Brain microvascular endothelial cell (primary cell): ENCODE results near the gene LRP4.

ENCODE experiments used
- DNase-seq: peaks from one replicate; pipeline ENCODE4 v3.0.0-alpha.2; 2020
- H3K27ac ChIP-seq: fragments of 250-450 bp; sonication (Bioruptor Pico); 2 replicates; pipeline ENCODE4 v1.5.1; 2020; ENCODE audit warnings: mild to moderate bottlenecking, moderate library complexity
- H3K27me3 ChIP-seq: fragments of 250-450 bp; sonication (Bioruptor Pico); replicated peaks from 2 replicates; pipeline ENCODE4 v1.5.1; 2020; ENCODE audit warnings: mild to moderate bottlenecking
- H3K36me3 ChIP-seq: fragments of 250-450 bp; sonication (Bioruptor Pico); replicated peaks from 2 replicates; pipeline ENCODE4 v1.5.1; 2020; ENCODE audit warnings: mild to moderate bottlenecking
- H3K4me3 ChIP-seq: 2 replicates; pipeline ENCODE4 v1.5.1; 2011; ENCODE audit warnings: low read depth, mild to moderate bottlenecking, control low read depth, low read length, moderate library complexity
- in situ Hi-C: cut with HindIII; loops from 2 replicates; pipeline ENCODE4 v1.10.0; 2017; ENCODE audit warnings: low sequenced_read_pairs, low pct_ligation_motif_present
- TF ChIP-seq, protein P1 (sequence below): IDR thresholded peaks from 2 replicates; pipeline ENCODE4 v1.5.1; 2011; ENCODE audit warnings: low read depth, mild to moderate bottlenecking, moderate library complexity, low read length, control low read depth, inconsistent platforms; ENCODE audit errors: missing control alignments

LRP4 gene

GRCh38 chr11:46958777-46959176 is 40.4 kb upstream of the LRP4 start:
- in situ Hi-C loops, result no loop called here
- TF ChIP-seq, protein P1, sequence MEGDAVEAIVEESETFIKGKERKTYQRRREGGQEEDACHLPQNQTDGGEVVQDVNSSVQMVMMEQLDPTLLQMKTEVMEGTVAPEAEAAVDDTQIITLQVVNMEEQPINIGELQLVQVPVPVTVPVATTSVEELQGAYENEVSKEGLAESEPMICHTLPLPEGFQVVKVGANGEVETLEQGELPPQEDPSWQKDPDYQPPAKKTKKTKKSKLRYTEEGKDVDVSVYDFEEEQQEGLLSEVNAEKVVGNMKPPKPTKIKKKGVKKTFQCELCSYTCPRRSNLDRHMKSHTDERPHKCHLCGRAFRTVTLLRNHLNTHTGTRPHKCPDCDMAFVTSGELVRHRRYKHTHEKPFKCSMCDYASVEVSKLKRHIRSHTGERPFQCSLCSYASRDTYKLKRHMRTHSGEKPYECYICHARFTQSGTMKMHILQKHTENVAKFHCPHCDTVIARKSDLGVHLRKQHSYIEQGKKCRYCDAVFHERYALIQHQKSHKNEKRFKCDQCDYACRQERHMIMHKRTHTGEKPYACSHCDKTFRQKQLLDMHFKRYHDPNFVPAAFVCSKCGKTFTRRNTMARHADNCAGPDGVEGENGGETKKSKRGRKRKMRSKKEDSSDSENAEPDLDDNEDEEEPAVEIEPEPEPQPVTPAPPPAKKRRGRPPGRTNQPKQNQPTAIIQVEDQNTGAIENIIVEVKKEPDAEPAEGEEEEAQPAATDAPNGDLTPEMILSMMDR, result no peak
- H3K27me3 ChIP-seq, result no peaks in the 10 kb centered on the region
- H3K36me3 ChIP-seq, result peaks cover 3% of the 10 kb centered on the region
- H3K27ac ChIP-seq, result no peak overlapping the region
- H3K4me3 ChIP-seq, result no peak overlapping the region
- no peak for DNase-seq

DNA sequence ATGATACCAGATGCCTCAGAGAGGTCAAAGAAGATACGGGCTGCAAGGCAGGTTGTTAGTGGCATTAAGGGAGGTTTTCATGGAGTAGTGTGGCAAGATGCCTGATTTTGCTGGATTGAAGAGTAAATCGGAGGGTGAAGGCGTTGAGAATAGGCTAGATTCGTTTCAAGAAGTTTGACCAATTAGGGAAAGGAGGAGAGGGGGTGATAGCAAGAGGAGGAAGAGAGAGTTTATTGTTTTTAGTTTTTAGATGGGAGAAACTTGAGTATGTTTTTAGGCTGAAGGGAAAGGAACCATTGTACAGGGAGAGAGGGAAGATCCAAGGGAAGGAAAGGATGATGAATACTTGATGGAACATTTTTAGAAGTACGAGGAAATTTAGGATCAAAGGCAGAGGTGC is 34.7 kb upstream of the LRP4 start:
- TF ChIP-seq, protein P1, result no peak
- in situ Hi-C loops, result no loop called here
- Histone ChIP-seq H3K27me3 (no peaks in the 10 kb centered on the region), H3K4me3 (no peak overlapping the region), H3K27ac (no peak overlapping the region), H3K36me3 (no peaks in the 10 kb centered on the region)
- no peak for DNase-seq

DNA sequence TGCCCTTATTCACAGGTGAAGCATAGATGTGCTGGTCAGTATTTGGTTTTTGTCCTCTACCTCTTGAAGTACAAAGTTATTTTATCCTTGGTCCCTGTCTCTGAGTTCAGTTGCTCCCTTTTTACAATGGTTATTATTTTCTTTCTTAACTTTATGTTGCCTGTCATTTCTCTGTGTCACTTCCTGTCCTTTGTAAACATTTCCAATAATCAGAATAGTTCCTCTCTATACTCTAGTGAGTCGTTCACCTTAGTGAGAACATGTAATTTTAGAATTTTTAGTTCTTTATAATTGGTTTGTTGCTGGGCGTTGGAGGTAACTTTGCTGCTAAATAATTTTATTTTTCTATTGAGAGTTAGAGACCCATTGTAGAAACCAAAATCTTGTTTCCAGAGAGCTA is 34.2 kb upstream of the LRP4 start:
- no peak for DNase-seq
- Histone ChIP-seq H3K36me3 (no peaks in the 10 kb centered on the region), H3K27ac (no peak overlapping the region), H3K4me3 (no peak overlapping the region), H3K27me3 (no peaks in the 10 kb centered on the region)
- TF ChIP-seq, protein P1, result no peak
- in situ Hi-C loops, result no loop called here

- no peaks in the 10 kb centered on the region for H3K27me3 ChIP-seq
- no peak overlapping the region for H3K4me3 ChIP-seq
- no peaks in the 10 kb centered on the region for H3K36me3 ChIP-seq
- in situ Hi-C loops, result no loop called here
- no peak for DNase-seq
- TF ChIP-seq, protein P1, result no peak
- H3K27ac ChIP-seq, result no peak overlapping the region
These were observed 33.5 kb upstream of the LRP4 start for GRCh38 chr11:46951864-46952263.

GRCh38 chr11:46949297-46949696 is 30.9 kb upstream of the LRP4 start:
- DNase-seq, result no peak
- Histone ChIP-seq H3K27me3 (no peaks in the 10 kb centered on the region), H3K27ac (no peak overlapping the region), H3K4me3 (no peak overlapping the region), H3K36me3 (no peaks in the 10 kb centered on the region)
- in situ Hi-C loops, result no loop called here
- TF ChIP-seq, protein P1, result no peak

GRCh38 chr11:46948378-46949131 is 30.2 kb upstream of the LRP4 start:
- H3K36me3 ChIP-seq, result no peaks in the 10 kb centered on the region
- no peaks in the 10 kb centered on the region for H3K27me3 ChIP-seq
- no peak overlapping the region for H3K4me3 ChIP-seq
- in situ Hi-C loops, result no loop called here
- TF ChIP-seq, protein P1, result no peak
- peak; percentile 66 for DNase-seq
- H3K27ac ChIP-seq, result peak overlapping the region; percentile 15
